Mammary epithelial cell (primary cell): ENCODE measurements around the gene SH3BP2.

Experiments used
- CTCF ChIP-seq, 2 donors: IDR thresholded peaks in 1 of 2; conservative IDR thresholded peaks in 1 of 2; 2 replicates each; pipeline ENCODE4 v1.5.1; 2011 to 2012; ENCODE audit warnings: inconsistent platforms in 2 of 2, low read length in 2 of 2, mild to moderate bottlenecking in 2 of 2, control low read depth in 1 of 2, low read depth in 1 of 2; ENCODE audit not compliant: insufficient read depth in 1 of 2; ENCODE audit errors: extremely low read depth in 1 of 2
- EZH2 ChIP-seq: IDR thresholded peaks from 2 replicates; pipeline ENCODE4 v1.6.1; 2012; ENCODE audit warnings: low read length, inconsistent platforms, borderline replicate concordance

DNA sequence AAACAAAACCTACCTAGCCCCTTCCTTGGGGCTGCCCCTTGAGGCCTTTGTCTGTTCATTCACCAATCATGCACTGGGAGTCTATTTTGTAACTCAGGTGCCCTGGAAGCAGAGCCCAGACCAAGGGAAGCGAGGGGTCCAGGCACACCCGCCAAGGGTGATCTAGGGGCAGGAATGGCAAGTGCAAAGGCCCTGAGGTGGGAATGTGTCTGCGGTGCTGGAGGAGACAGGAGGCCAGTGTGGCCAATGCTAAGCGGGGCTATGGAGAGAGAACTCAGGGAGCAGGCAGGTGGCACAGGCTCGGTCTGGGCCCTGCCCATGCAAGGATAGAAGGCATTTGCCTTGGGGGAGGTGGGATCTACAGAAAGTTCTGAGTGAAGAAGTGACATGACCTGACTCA, 3.5 kb upstream of the SH3BP2 start:
- no peak for TF ChIP-seq EZH2
- TF ChIP-seq CTCF (conservative IDR thresholded peaks at IDR 0.05 in 1 of 2, IDR thresholded peaks at IDR 0.05 in 1 of 2; ENCODE audit: extremely low read depth in 1 of 2, insufficient read depth in 1 of 2, low read depth in 1 of 2, low read length in 2 of 2) = no peak
